GM21528 (cell line): ENCODE data around the gene SMIM22.

Experiments used
- ATAC-seq: cut with Tn5 transposase; IDR thresholded peaks from one replicate; pipeline ENCODE4 v1.9.1; 2021; ENCODE audit warnings: mild to moderate bottlenecking, moderate library complexity; ENCODE audit not compliant: unreplicated experiment, low FRiP score

SMIM22 gene

GRCh38 chr16:4813251-4814003, 18.3 kb downstream of the SMIM22 start:
- no peak for ATAC-seq

- ATAC-seq, result no peak
Measured at GRCh38 chr16:4814046-4814445, 18.9 kb downstream of the SMIM22 start.

- ATAC-seq, result no peak
Measured at GRCh38 chr16:4814542-4815173, 19.5 kb downstream of the SMIM22 start.

GRCh38 chr16:4820652-4821051, 25.5 kb downstream of the SMIM22 start:
- ATAC-seq, result no peak

- ATAC-seq, result no peak
Measured at GRCh38 chr16:4825196-4825595, 30.0 kb downstream of the SMIM22 start.

- ATAC-seq, result no peak
Measured at GRCh38 chr16:4826526-4826925, 31.4 kb downstream of the SMIM22 start.

GRCh38 chr16:4826980-4827379, 31.8 kb downstream of the SMIM22 start:
- no peak for ATAC-seq

- no peak for ATAC-seq
Measured at GRCh38 chr16:4828567-4829321, 33.6 kb downstream of the SMIM22 start.

GRCh38 chr16:4830408-4830807, 35.2 kb downstream of the SMIM22 start:
- no peak for ATAC-seq

- ATAC-seq, result no peak
Measured at GRCh38 chr16:4831616-4832015, 36.4 kb downstream of the SMIM22 start.

GRCh38 chr16:4832698-4833343, 37.7 kb downstream of the SMIM22 start:
- no peak for ATAC-seq

- ATAC-seq, result no peak
Measured at GRCh38 chr16:4833584-4833983, 38.4 kb downstream of the SMIM22 start.

GRCh38 chr16:4836727-4837126, 41.6 kb downstream of the SMIM22 start:
- no peak for ATAC-seq

GRCh38 chr16:4837733-4838501, 42.7 kb downstream of the SMIM22 start:
- ATAC-seq, result no peak

GRCh38 chr16:4839942-4840341, 44.8 kb downstream of the SMIM22 start:
- no peak for ATAC-seq

- ATAC-seq, result no peak
Measured at GRCh38 chr16:4840984-4841383, 45.8 kb downstream of the SMIM22 start.
